Natural killer cell (primary cell): Measurements from ENCODE around the gene ATXN2L. TPM values are rescaled to one million over a fixed set of nuclear protein-coding genes. Genes with fewer than 3 reads are reported as not detected.

Experiments used
- ATAC-seq, 3 donors: fragments of 150-1000 bp in 2 of 3; fragments of 200-7000 bp in 1 of 3; cut with Tn5 transposase; 1 replicate in 1 of 3; 2 replicates in 2 of 3; pipeline ENCODE4 v1.10.0; 2021; ENCODE audit warnings: mild to moderate bottlenecking in 2 of 3, moderate library complexity in 2 of 3
- DNase-seq, 2 donors: peaks; one replicate each; pipeline versions ENCODE4 v3.0.0 to v3.0.0-alpha.2; 2013 to 2021; ENCODE audit warnings: mixed read lengths in 1 of 2
- H3K27ac ChIP-seq: one replicate; pipeline ENCODE4 v1.5.1; 2013; ENCODE audit warnings: mild to moderate bottlenecking, low read length
- H3K27me3 ChIP-seq: one replicate; pipeline ENCODE4 v1.6.1; 2013; ENCODE audit warnings: low read length; ENCODE audit not compliant: control insufficient read depth, insufficient read depth
- H3K36me3 ChIP-seq: one replicate; pipeline ENCODE4 v1.6.1; 2013; ENCODE audit warnings: low read length; ENCODE audit not compliant: control insufficient read depth, insufficient read depth
- H3K4me1 ChIP-seq: one replicate; pipeline ENCODE4 v1.6.1; 2013; ENCODE audit warnings: low read length; ENCODE audit not compliant: control insufficient read depth, insufficient read depth
- H3K4me3 ChIP-seq: one replicate; pipeline ENCODE4 v1.5.1; 2013; ENCODE audit warnings: low read length
- H3K9me3 ChIP-seq: one replicate; pipeline ENCODE4 v1.6.1; 2013; ENCODE audit warnings: low read length; ENCODE audit not compliant: control insufficient read depth, insufficient read depth
- H3K27ac Mint-ChIP-seq, 2 donors: one replicate each; pipeline ENCODE4 v1.8.0; 2022; ENCODE audit warnings: mild to moderate bottlenecking in 2 of 2, mixed read lengths in 2 of 2, moderate library complexity in 1 of 2
- H3K27me3 Mint-ChIP-seq, 2 donors: one replicate each; pipeline ENCODE4 v1.8.0; 2022; ENCODE audit warnings: low read depth in 2 of 2, mixed read lengths in 2 of 2
- H3K36me3 Mint-ChIP-seq: one replicate; pipeline ENCODE4 v1.8.0; 2022; ENCODE audit warnings: mixed read lengths
- H3K4me1 Mint-ChIP-seq, 2 donors: one replicate each; pipeline ENCODE4 v1.8.0; 2022; ENCODE audit warnings: mixed read lengths in 2 of 2
- H3K4me3 Mint-ChIP-seq: one replicate; pipeline ENCODE4 v1.8.0; 2022; ENCODE audit warnings: mild to moderate bottlenecking, moderate library complexity, mixed read lengths
- H3K9me3 Mint-ChIP-seq, 2 donors: one replicate each; pipeline ENCODE4 v1.8.0; 2022; ENCODE audit warnings: mixed read lengths in 2 of 2
- WGBS: methylation state at CpG from one replicate; pipeline ENCODE4 v1.1.7; 2013; ENCODE audit warnings: missing lambda C conversion rate; ENCODE audit not compliant: insufficient coverage; 5-methylcytosine and 5-hydroxymethylcytosine counted together
- intact Hi-C: fragments of 100-400 bp; cut with micrococcal nuclease; formaldehyde crosslinking; loops from one replicate; pipeline ENCODE4 v1.14.2; 2022
- total RNA-seq, 4 donors: library from RNA; stranded (reverse); fragments of 120-200 nt in 1 of 4; gene quantifications; one replicate each; pipeline versions ENCODE4 v1.2.3 to v1.2.4, GENCODE V29; 2013 to 2022
- TF ChIP-seq, protein P1 (sequence below): fragments of 200-600 bp; IDR thresholded peaks from one replicate; pipeline ENCODE4 v1.8.0; 2022; ENCODE audit warnings: antibody characterized with exemption

Gene ATXN2L
- total RNA-seq, 3 donors from 2014 or later (not counting 1 experiment from before 2014, with no cell fraction given), result 350 to 451 (median 416) TPM

DNA sequence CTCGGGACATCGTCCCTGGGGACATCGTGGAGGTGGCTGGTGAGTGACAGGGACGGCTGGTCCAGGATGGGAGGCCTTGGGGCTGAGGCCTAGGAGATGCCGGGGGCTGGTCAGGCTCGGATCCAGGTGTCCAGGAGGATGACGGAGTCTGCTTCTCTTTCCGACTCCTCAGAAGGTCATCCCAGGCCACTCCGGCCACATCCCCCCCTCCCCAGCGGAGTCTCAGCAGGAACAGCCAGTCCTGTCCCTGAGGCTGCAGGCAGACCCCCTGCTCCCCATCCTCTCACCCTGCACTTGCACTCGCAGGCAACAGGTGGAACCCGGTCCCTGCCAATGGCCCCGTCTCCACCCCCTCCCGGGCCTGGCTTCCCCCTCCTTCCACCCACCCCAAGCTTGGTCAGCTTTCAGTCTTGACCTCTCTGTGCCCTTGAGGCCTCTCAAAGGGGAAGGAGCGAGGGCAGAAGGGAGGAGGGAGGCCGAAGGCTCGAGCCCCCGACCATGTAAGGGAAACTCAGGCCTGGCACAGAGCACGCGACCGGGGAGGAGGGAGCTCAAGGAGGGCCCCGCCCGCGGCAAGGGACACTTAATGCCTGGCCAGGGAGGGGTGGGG lies 59.9 kb downstream of the ATXN2L start:
- intact Hi-C loops, result no loop called here
- Histone ChIP-seq H3K4me3 (no peak overlapping the region), H3K9me3 (no peaks in the 10 kb centered on the region), H3K36me3 (no peaks in the 10 kb centered on the region), H3K27me3 (no peaks in the 10 kb centered on the region), H3K4me1 (peaks cover 18% of the 10 kb centered on the region), H3K27ac (no peak overlapping the region)
- ATAC-seq, result no peak
- peak in 1 of 2 donors; percentile 4 for DNase-seq
- 85% methylated on average over 23 of the region's 24 CpGs for WGBS
- Mint-ChIP-seq H3K9me3 (no peaks in the 10 kb centered on the region), H3K4me1 (peaks cover 10 to 16% of the 10 kb centered on the region in 2 donors), H3K4me3 (no peak overlapping the region), H3K27ac (no peak overlapping the region), H3K27me3 (peaks cover 0 to 6% of the 10 kb centered on the region in 2 donors), H3K36me3 (no peaks in the 10 kb centered on the region)
- TF ChIP-seq, protein P1, sequence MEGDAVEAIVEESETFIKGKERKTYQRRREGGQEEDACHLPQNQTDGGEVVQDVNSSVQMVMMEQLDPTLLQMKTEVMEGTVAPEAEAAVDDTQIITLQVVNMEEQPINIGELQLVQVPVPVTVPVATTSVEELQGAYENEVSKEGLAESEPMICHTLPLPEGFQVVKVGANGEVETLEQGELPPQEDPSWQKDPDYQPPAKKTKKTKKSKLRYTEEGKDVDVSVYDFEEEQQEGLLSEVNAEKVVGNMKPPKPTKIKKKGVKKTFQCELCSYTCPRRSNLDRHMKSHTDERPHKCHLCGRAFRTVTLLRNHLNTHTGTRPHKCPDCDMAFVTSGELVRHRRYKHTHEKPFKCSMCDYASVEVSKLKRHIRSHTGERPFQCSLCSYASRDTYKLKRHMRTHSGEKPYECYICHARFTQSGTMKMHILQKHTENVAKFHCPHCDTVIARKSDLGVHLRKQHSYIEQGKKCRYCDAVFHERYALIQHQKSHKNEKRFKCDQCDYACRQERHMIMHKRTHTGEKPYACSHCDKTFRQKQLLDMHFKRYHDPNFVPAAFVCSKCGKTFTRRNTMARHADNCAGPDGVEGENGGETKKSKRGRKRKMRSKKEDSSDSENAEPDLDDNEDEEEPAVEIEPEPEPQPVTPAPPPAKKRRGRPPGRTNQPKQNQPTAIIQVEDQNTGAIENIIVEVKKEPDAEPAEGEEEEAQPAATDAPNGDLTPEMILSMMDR, result no peak

DNA sequence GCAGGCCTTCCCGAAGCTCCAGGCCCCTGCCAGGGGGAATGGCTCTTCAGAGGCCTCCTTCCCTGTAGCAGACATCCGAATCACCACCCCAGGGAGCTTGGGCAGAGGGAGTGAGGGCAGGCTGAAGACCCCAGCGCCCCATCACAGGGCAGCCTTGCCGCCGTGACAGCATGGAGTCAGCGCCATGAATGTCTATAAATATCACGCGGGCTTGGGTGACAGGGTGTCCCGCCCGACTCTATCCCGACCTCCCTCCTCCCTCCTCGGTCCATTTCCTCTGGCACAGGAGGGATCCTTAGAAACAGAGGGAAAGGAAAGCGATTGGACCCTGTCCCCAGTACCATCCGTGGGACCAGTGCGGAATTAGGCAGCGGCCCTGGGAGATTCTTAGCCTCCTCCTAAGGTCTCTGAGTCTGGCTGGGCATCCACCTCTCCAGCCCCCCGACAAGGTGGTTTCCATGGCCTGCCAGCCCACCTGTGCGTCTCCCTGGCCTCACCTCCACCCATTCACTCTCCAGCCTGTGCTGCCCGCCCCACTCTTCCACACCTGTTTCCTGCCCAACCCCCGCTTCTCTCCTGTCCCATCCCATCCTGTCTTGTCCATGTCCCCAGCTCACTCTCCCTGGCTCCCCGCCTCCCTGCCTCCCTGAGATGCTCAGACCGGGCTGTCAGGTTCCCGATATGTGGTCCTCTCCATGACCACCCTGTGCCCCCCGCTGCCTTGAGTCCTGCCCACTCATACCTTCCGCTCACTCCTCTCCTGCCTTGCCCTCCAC lies 60.6 kb downstream of the ATXN2L start:
- peaks cover 18% of the 10 kb centered on the region for H3K4me1 ChIP-seq
- Mint-ChIP-seq H3K4me1 (peaks cover 10 to 16% of the 10 kb centered on the region in 2 donors), H3K4me3 (no peak overlapping the region), H3K27ac (no peak overlapping the region), H3K36me3 (no peaks in the 10 kb centered on the region), H3K9me3 (no peaks in the 10 kb centered on the region), H3K27me3 (peaks cover 0 to 6% of the 10 kb centered on the region in 2 donors)
- no peaks in the 10 kb centered on the region for H3K27me3 ChIP-seq
- no peak overlapping the region for H3K27ac ChIP-seq
- DNase-seq, result no peak
- ATAC-seq, result no peak
- no peaks in the 10 kb centered on the region for H3K36me3 ChIP-seq
- 90% methylated on average over 25 of the region's 25 CpGs for WGBS
- intact Hi-C loops, result no loop called here
- TF ChIP-seq, protein P1, result no peak
- no peaks in the 10 kb centered on the region for H3K9me3 ChIP-seq
- no peak overlapping the region for H3K4me3 ChIP-seq

DNA sequence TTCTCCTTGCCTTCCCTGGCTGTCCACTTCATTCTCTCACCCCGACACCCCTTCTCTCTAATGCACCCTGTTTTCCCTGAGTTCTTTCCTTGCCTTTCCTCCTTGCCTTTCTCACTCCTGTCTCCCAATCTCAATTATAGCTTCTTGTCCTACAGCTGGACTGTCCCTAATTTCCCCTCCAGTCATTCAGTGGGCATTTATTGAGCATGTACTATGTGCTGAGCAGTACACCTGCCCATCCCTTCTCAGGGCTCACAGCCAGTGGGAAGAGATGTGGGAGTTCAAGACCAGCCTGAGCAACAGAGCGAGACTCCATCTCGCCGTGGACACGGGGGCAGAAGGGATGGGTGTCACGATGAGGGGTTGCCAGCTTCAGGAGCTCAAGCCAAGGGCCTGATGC lies 61.2 kb downstream of the ATXN2L start:
- WGBS, result 98% methylated on average over 6 of the region's 6 CpGs
- DNase-seq (no peak), ATAC-seq (no peak)
- Histone ChIP-seq H3K27me3 (no peaks in the 10 kb centered on the region), H3K4me3 (no peak overlapping the region), H3K27ac (no peak overlapping the region), H3K36me3 (no peaks in the 10 kb centered on the region), H3K4me1 (peaks cover 15% of the 10 kb centered on the region), H3K9me3 (no peaks in the 10 kb centered on the region)
- TF ChIP-seq, protein P1, result no peak
- Mint-ChIP-seq H3K4me3 (no peak overlapping the region), H3K9me3 (no peaks in the 10 kb centered on the region), H3K36me3 (no peaks in the 10 kb centered on the region), H3K27ac (no peak overlapping the region), H3K4me1 (peaks cover 10 to 14% of the 10 kb centered on the region in 2 donors), H3K27me3 (peaks cover 0 to 6% of the 10 kb centered on the region in 2 donors)
- intact Hi-C loops, result no loop called here

Other genes with a start within 250 kb of the ATXN2L start
- under 1 TPM in 1 of 3 donors, not detected in 2; 0.40 TPM for gene SULT1A2, start 225.9 kb upstream of the ATXN2L start, total RNA-seq
- gene SULT1A1, start 213.0 kb upstream of the ATXN2L start, total RNA-seq, result 10 to 100 TPM in 1 of 3 donors, 1 to 10 TPM in 2; 5.7 to 15.8 (median 7.8) TPM
- 1 to 10 TPM in 1 of 3 donors, under 1 TPM in 1, not detected in 1; 0.19 to 3.7 TPM for gene NPIPB8, start 184.9 kb upstream of the ATXN2L start, total RNA-seq
- gene EIF3C, start 111.5 kb upstream of the ATXN2L start, total RNA-seq, result 100 to 1,000 TPM; 231 to 288 (median 244) TPM
- gene NPIPB9, start 71.2 kb upstream of the ATXN2L start, total RNA-seq, result 10 to 100 TPM; 11.7 to 13.7 (median 12.2) TPM
- 100 to 1,000 TPM; 108 to 128 (median 118) TPM for gene TUFM, start 23.3 kb downstream of the ATXN2L start, total RNA-seq
- gene SH2B1, start 40.8 kb downstream of the ATXN2L start, total RNA-seq, result 100 to 1,000 TPM in 1 of 3 donors, 10 to 100 TPM in 2; 85.4 to 110 (median 91.5) TPM
- gene ATP2A1, start 55.5 kb downstream of the ATXN2L start, total RNA-seq, result 1 to 10 TPM in 2 of 3 donors, under 1 TPM in 1; 0.75 to 2.5 (median 1.3) TPM
- 10 to 100 TPM; 53.4 to 63.4 (median 60.1) TPM for gene RABEP2, start 102.2 kb downstream of the ATXN2L start, total RNA-seq
- 1 to 10 TPM in 1 of 3 donors, under 1 TPM in 2; 0.79 to 2.5 (median 0.96) TPM for gene CD19, start 109.0 kb downstream of the ATXN2L start, total RNA-seq
- gene NFATC2IP, start 127.9 kb downstream of the ATXN2L start, total RNA-seq, result 100 to 1,000 TPM in 2 of 3 donors, 10 to 100 TPM in 1; 87.1 to 132 (median 108) TPM
- gene SPNS1, start 151.8 kb downstream of the ATXN2L start, total RNA-seq, result 10 to 100 TPM; 36.0 to 44.3 (median 36.9) TPM
- 100 to 1,000 TPM; 130 to 148 (median 147) TPM for gene LAT, start 162.1 kb downstream of the ATXN2L start, total RNA-seq